ENCODE measurements around the gene NRG3. TPM values are rescaled to one million over a fixed set of nuclear protein-coding genes. Genes with fewer than 3 reads are reported as not detected.

NRG3 gene
- total and polyA plus RNA-seq, 2 of the 4 experiments (the other 2 are of a cell fraction), result not detected

- CTCF ChIA-PET, result no interaction called here
- Histone ChIP-seq H3K18ac (ENCODE audit: low read depth, low read length) (no peak overlapping the region), H3K4me1 (ENCODE audit: control insufficient read depth, insufficient read depth, low read length) (no peaks in the 10 kb centered on the region), H3K27ac (ENCODE audit: insufficient read depth, low read length) (no peak overlapping the region), H3K23ac (ENCODE audit: low read depth, low read length) (no peak overlapping the region), H3K36me3 (ENCODE audit: control insufficient read depth, insufficient read depth, low read length) (no peaks in the 10 kb centered on the region), H3K56ac (ENCODE audit: extremely low read depth, insufficient read depth, low read length) (no peak overlapping the region), H2AK9ac (replicated peaks; ENCODE audit: low read depth, low read length, poor library complexity) (no peak overlapping the region), H3K79me1 (ENCODE audit: low read depth in 1 of 2, low read length in 2 of 2) (no peaks in the 10 kb centered on the region), H2BK20ac (ENCODE audit: low read depth, low read length) (no peak overlapping the region), H3K9me1 (ENCODE audit: insufficient read depth, low read length) (no peaks in the 10 kb centered on the region), H3K4me2 (ENCODE audit: low read depth, low read length) (no peak overlapping the region), H2BK15ac (ENCODE audit: low read depth, low read length) (no peak overlapping the region), H4K91ac (ENCODE audit: insufficient read depth, low read depth, low read length) (no peak overlapping the region), H2BK5ac (ENCODE audit: low read depth, low read length, poor library complexity, severe bottlenecking) (no peak overlapping the region), H4K20me1 (ENCODE audit: insufficient read depth, low read length) (no peaks in the 10 kb centered on the region), H2AFZ (replicated peaks; ENCODE audit: low read length, poor library complexity) (no peak overlapping the region), H4K5ac (ENCODE audit: low read depth, low read length) (no peak overlapping the region), H3K9ac (ENCODE audit: low read depth, low read length) (no peak overlapping the region), H3K9me3 (ENCODE audit: control insufficient read depth, insufficient read depth, low read length) (peaks cover 9% of the 10 kb centered on the region), H3K14ac (replicated peaks; ENCODE audit: low read depth, low read length) (no peak overlapping the region), H3K4me3 (ENCODE audit: insufficient read depth, low read depth, low read length) (no peak overlapping the region), H4K8ac (ENCODE audit: low read depth in 2 of 2, low read length in 2 of 2) (no peak overlapping the region), H3K27me3 (ENCODE audit: control insufficient read depth, insufficient read depth, low read length) (no peaks in the 10 kb centered on the region), H3K4ac (ENCODE audit: low read depth, low read length) (no peak overlapping the region), H2AK5ac (ENCODE audit: low read depth, low read length) (no peak overlapping the region), H2BK120ac (ENCODE audit: low read depth, low read length) (no peak overlapping the region)
- DNase-seq, result no peak
- WGBS, 2 experiments (ENCODE audit: extremely low coverage in 2 of 2, insufficient read length in 1 of 2), result 100% methylated on average over 1 of the region's 2 CpGs; no CpG with 5 or more reads in 1 of the 2 experiments
- POLR2A ChIA-PET (ENCODE audit: unreplicated experiment), result no interaction called here
- no TSS peak for BruUV-seq (replicated peaks)
- dilution Hi-C loops (cut with HindIII; ENCODE audit: low sequenced_read_pairs, unreplicated experiment), result no loop called here
- in situ Hi-C loops (cut with MboI; ENCODE audit: low sequenced_read_pairs), result no loop called here
- no peak for ATAC-seq (ENCODE audit: low read depth)
- TF ChIP-seq RAD21 (IDR thresholded peaks at IDR 0.05; ENCODE audit: low read length), result no peak
- no peak for TF ChIP-seq SMC3 (IDR thresholded peaks at IDR 0.05; ENCODE audit: low read depth, low read length)
- TF ChIP-seq BHLHE40 (IDR thresholded peaks at IDR 0.05; ENCODE audit: low read depth, low read length), result no peak
- no peak for TF ChIP-seq CEBPB (IDR thresholded peaks at IDR 0.05; ENCODE audit: low read depth, low read length)
- TF ChIP-seq, protein P1, sequence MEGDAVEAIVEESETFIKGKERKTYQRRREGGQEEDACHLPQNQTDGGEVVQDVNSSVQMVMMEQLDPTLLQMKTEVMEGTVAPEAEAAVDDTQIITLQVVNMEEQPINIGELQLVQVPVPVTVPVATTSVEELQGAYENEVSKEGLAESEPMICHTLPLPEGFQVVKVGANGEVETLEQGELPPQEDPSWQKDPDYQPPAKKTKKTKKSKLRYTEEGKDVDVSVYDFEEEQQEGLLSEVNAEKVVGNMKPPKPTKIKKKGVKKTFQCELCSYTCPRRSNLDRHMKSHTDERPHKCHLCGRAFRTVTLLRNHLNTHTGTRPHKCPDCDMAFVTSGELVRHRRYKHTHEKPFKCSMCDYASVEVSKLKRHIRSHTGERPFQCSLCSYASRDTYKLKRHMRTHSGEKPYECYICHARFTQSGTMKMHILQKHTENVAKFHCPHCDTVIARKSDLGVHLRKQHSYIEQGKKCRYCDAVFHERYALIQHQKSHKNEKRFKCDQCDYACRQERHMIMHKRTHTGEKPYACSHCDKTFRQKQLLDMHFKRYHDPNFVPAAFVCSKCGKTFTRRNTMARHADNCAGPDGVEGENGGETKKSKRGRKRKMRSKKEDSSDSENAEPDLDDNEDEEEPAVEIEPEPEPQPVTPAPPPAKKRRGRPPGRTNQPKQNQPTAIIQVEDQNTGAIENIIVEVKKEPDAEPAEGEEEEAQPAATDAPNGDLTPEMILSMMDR (conservative IDR thresholded peaks at IDR 0.05; ENCODE audit: low read depth, low read length), result no peak
- intact Hi-C loops (cut with micrococcal nuclease), result no loop called here
These were observed 317.7 kb downstream of the NRG3 start for GRCh38 chr10:82192665-82193064.

Measured in IMR-90 (cell line).